IPS DF 4.7 (cell line): Measurements from ENCODE around the gene DIS3L2.
"Not testable (repeated sequence)": the region's sequence is repeated elsewhere in the genome, so short reads cannot be mapped to it uniquely, and the experiment has no call there.

Experiments used
- DNase-seq: peaks from one replicate; pipeline ENCODE4 v3.0.0-alpha.2; 2013; ENCODE audit warnings: low spot score; ENCODE audit errors: extremely low read depth

Gene DIS3L2

GRCh38 chr2:232381204-232382031, 419.9 kb downstream of the DIS3L2 start:
- DNase-seq, result not testable (repeated sequence)

- DNase-seq, result no peak
These were observed 421.1 kb downstream of the DIS3L2 start for GRCh38 chr2:232382331-232383225.

- DNase-seq, result no peak
These were observed 423.0 kb downstream of the DIS3L2 start for GRCh38 chr2:232384466-232384865.

GRCh38 chr2:232385058-232385457, 423.5 kb downstream of the DIS3L2 start:
- not testable (repeated sequence) for DNase-seq

- DNase-seq, result no peak
These were observed 424.4 kb downstream of the DIS3L2 start for GRCh38 chr2:232385660-232386489.

DNA sequence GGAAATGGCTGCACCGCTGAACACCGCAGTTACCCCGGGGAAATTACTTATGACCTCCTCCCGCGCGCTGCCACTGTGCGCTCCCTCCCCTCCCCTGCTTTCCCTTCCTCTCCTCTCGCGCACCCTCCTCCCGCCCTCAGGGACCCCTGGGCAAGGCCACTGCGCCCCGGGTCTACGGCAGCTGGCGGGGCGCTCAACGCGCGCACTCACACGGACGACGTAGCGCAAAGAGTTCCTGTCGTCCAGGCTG, 424.9 kb downstream of the DIS3L2 start:
- DNase-seq, result no peak
